Vagina (tissue), 2 donors: ENCODE results near the gene PARVB. TPM values are rescaled to one million over a fixed set of nuclear protein-coding genes. Genes with fewer than 3 reads are reported as not detected.
A peak's percentile ranks its signal among the peaks of the same experiment; 100 is the strongest.

Experiments
- DNase-seq, 2 donors: peaks; one replicate each; pipeline ENCODE4 v3.0.0-alpha.2; 2017; ENCODE audit errors: extremely low spot score in 2 of 2
- H3K27ac ChIP-seq: fragments of 200-600 bp; sonication (generic); one replicate; pipeline ENCODE4 v1.5.1; 2019
- H3K27me3 ChIP-seq: fragments of 200-600 bp; sonication (generic); one replicate; pipeline ENCODE4 v1.5.1; 2019
- H3K36me3 ChIP-seq, 2 donors: fragments of 200-600 bp; sonication (generic); one replicate each; pipeline ENCODE4 v1.5.1; 2017 to 2019
- H3K4me1 ChIP-seq: fragments of 200-600 bp; sonication (generic); one replicate; pipeline ENCODE4 v1.5.1; 2019
- H3K4me3 ChIP-seq, 2 donors: fragments of 200-600 bp; sonication (generic); 1 replicate in 1 of 2; 2 replicates in 1 of 2; pipeline ENCODE4 v1.5.1; 2016 to 2019
- H3K9me3 ChIP-seq: fragments of 200-600 bp; sonication (generic); one replicate; pipeline ENCODE4 v1.5.1; 2019
- CTCF ChIP-seq, 3 experiments: fragments of 450-650 bp in 2 of 3; fragments of 200-600 bp in 1 of 3; sonication (generic) in 1 of 3; IDR thresholded peaks; one replicate each; pipeline ENCODE4 v1.5.1; 2017 to 2019; ENCODE audit warnings: antibody characterized with exemption in 3 of 3, mild to moderate bottlenecking in 2 of 3, moderate library complexity in 2 of 3
- POLR2A ChIP-seq, 2 donors: fragments of 450-650 bp; IDR thresholded peaks; one replicate each; pipeline ENCODE4 v1.6.1; 2017; ENCODE audit warnings: antibody characterized with exemption in 2 of 2, mild to moderate bottlenecking in 2 of 2, moderate library complexity in 2 of 2
- POLR2AphosphoS5 ChIP-seq, 2 donors: sonication (generic); formaldehyde crosslinking; IDR thresholded peaks; one replicate each; pipeline ENCODE4 v1.9.0; 2017; ENCODE audit warnings: antibody characterized with exemption in 2 of 2, mild to moderate bottlenecking in 2 of 2, low read depth in 1 of 2; ENCODE audit not compliant: insufficient read depth in 1 of 2
- intact Hi-C: fragments of 100-400 bp; cut with DNase I; formaldehyde crosslinking; loops from one replicate; pipeline ENCODE4 v1.15.1; 2023
- total RNA-seq: library from RNA; depleted of rRNA; stranded (reverse); fragments of >200 nt; gene quantifications from one replicate; pipeline ENCODE4 v1.2.3, GENCODE V29; 2016

Gene PARVB
- total RNA-seq, 1 donor from 2014 or later = 11.3 TPM

GRCh38 chr22:44211946-44212930 lies 188.1 kb downstream of the PARVB start:
- no peak overlapping the region for H3K4me3 ChIP-seq
- TF ChIP-seq POLR2AphosphoS5 (IDR thresholded peaks at IDR 0.05; ENCODE audit: insufficient read depth in 1 of 2, low read depth in 1 of 2) (peak in 1 of 2 donors; percentile 29), POLR2A (IDR thresholded peaks at IDR 0.05) (no peak)
- peak overlapping the region; percentile 69 for H3K27ac ChIP-seq
- H3K27me3 ChIP-seq = no peaks in the 10 kb centered on the region
- H3K9me3 ChIP-seq = no peaks in the 10 kb centered on the region
- H3K4me1 ChIP-seq = peaks cover 17% of the 10 kb centered on the region
- H3K36me3 ChIP-seq = no peaks in the 10 kb centered on the region
- intact Hi-C loops = no loop called here
- peak; percentile 34 to 79 for DNase-seq

GRCh38 chr22:44212936-44213335 lies 188.8 kb downstream of the PARVB start:
- intact Hi-C loops = no loop called here
- Histone ChIP-seq H3K27ac (peak overlapping the region; percentile 62), H3K36me3 (no peaks in the 10 kb centered on the region), H3K27me3 (no peaks in the 10 kb centered on the region), H3K4me3 (no peak overlapping the region), H3K4me1 (peaks cover 17% of the 10 kb centered on the region), H3K9me3 (no peaks in the 10 kb centered on the region)
- DNase-seq = peak; percentile 14 to 64
- TF ChIP-seq CTCF (IDR thresholded peaks at IDR 0.05) (no peak), POLR2AphosphoS5 (IDR thresholded peaks at IDR 0.05; ENCODE audit: insufficient read depth in 1 of 2, low read depth in 1 of 2) (no peak), POLR2A (IDR thresholded peaks at IDR 0.05) (no peak)

GRCh38 chr22:44213489-44214043 lies 189.5 kb downstream of the PARVB start:
- peak; percentile 10 to 31 for DNase-seq
- H3K4me3 ChIP-seq = no peak overlapping the region
- no peaks in the 10 kb centered on the region for H3K36me3 ChIP-seq
- H3K9me3 ChIP-seq = no peaks in the 10 kb centered on the region
- intact Hi-C loops = no loop called here
- no peak for TF ChIP-seq CTCF (IDR thresholded peaks at IDR 0.05)
- TF ChIP-seq POLR2AphosphoS5 (IDR thresholded peaks at IDR 0.05; ENCODE audit: insufficient read depth in 1 of 2, low read depth in 1 of 2) = no peak
- no peak for TF ChIP-seq POLR2A (IDR thresholded peaks at IDR 0.05)
- H3K4me1 ChIP-seq = peaks cover 17% of the 10 kb centered on the region
- H3K27me3 ChIP-seq = no peaks in the 10 kb centered on the region
- H3K27ac ChIP-seq = no peak overlapping the region

- peaks cover 17% of the 10 kb centered on the region for H3K4me1 ChIP-seq
- H3K27ac ChIP-seq = no peak overlapping the region
- intact Hi-C loops = no loop called here
- no peaks in the 10 kb centered on the region for H3K9me3 ChIP-seq
- no peak for TF ChIP-seq POLR2A (IDR thresholded peaks at IDR 0.05)
- TF ChIP-seq POLR2AphosphoS5 (IDR thresholded peaks at IDR 0.05; ENCODE audit: insufficient read depth in 1 of 2, low read depth in 1 of 2) = no peak
- no peak for TF ChIP-seq CTCF (IDR thresholded peaks at IDR 0.05)
- peak; percentile 70 to 72 for DNase-seq
- no peaks in the 10 kb centered on the region for H3K27me3 ChIP-seq
- H3K36me3 ChIP-seq = no peaks in the 10 kb centered on the region
- no peak overlapping the region for H3K4me3 ChIP-seq
Observed at GRCh38 chr22:44214187-44214586, 190.1 kb downstream of the PARVB start.

- no peaks in the 10 kb centered on the region for H3K9me3 ChIP-seq
- intact Hi-C loops = no loop called here
- peak; percentile 28 to 58 for DNase-seq
- no peak overlapping the region for H3K4me3 ChIP-seq
- no peak for TF ChIP-seq POLR2AphosphoS5 (IDR thresholded peaks at IDR 0.05; ENCODE audit: insufficient read depth in 1 of 2, low read depth in 1 of 2)
- TF ChIP-seq CTCF (IDR thresholded peaks at IDR 0.05) = no peak
- TF ChIP-seq POLR2A (IDR thresholded peaks at IDR 0.05) = no peak
- no peaks in the 10 kb centered on the region for H3K36me3 ChIP-seq
- no peaks in the 10 kb centered on the region for H3K27me3 ChIP-seq
- peaks cover 17% of the 10 kb centered on the region for H3K4me1 ChIP-seq
- no peak overlapping the region for H3K27ac ChIP-seq
Observed at GRCh38 chr22:44214764-44215163, 190.7 kb downstream of the PARVB start.
